ENCODE data around the gene AWAT2.

DNA sequence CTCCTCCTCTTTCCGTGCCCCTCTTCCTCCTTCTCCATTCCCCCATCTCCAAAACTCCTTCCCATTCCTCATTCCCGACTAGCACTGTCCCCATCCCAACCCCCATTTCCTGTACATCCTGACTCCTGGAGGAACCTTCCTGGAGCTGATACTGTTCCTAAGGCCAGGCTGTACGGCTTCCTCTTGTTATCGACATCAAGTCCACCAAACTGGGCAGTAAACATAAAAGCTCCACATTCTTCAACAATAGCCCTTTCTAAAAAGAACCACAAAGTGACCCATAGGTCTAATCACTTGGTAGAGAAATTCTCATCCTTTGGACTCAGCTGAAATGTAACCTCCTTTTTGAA is 22.9 kb downstream of the AWAT2 start:
- TF ChIP-seq, protein P1, sequence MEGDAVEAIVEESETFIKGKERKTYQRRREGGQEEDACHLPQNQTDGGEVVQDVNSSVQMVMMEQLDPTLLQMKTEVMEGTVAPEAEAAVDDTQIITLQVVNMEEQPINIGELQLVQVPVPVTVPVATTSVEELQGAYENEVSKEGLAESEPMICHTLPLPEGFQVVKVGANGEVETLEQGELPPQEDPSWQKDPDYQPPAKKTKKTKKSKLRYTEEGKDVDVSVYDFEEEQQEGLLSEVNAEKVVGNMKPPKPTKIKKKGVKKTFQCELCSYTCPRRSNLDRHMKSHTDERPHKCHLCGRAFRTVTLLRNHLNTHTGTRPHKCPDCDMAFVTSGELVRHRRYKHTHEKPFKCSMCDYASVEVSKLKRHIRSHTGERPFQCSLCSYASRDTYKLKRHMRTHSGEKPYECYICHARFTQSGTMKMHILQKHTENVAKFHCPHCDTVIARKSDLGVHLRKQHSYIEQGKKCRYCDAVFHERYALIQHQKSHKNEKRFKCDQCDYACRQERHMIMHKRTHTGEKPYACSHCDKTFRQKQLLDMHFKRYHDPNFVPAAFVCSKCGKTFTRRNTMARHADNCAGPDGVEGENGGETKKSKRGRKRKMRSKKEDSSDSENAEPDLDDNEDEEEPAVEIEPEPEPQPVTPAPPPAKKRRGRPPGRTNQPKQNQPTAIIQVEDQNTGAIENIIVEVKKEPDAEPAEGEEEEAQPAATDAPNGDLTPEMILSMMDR (conservative IDR thresholded peaks at IDR 0.05 in 1 of 2, IDR thresholded peaks at IDR 0.05 in 1 of 2; ENCODE audit: extremely low read depth in 1 of 2, insufficient read depth in 1 of 2, low read depth in 1 of 2, low read length in 2 of 2), result no peak
- no peak for TF ChIP-seq EZH2 (IDR thresholded peaks at IDR 0.05; ENCODE audit: borderline replicate concordance, low read length)

Data from mammary epithelial cell (primary cell).